ENCODE measurements around the gene MBD2.

DNA sequence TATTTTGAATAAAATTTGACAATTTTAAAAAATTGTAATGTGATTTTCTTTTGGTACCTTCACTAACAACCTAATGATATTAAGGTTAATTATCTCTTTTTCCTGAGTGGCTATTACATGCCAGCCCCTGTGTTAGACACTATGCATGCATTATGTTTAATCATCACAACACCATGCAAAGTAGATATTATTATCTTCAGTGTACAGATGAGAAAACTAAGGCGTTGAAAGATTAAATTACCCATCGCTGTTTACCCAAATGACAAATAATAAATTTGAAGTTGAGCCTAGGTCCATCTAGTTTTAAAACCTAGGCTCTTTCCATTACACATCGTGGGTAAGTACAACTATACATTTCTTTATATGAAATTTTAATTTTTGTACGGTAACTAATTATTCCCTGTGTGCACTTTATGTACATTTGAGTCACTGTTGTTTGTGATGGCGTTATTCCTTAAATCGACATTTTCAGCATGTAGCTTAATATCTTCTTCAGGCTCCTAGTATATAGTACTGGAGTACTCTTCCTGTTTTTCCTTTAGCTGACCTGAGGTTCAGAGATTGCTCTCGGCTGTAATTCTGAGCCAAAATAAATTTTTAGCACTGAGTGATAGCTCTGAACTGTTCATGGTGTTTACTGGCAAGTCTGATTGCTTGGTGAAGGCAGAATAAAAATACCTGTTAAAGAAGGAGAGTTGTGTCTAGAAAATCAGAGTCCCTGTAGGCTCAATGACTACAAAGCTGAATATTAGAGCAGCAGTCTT lies 13.9 kb upstream of the MBD2 start:
- TF ChIP-seq, protein P1, sequence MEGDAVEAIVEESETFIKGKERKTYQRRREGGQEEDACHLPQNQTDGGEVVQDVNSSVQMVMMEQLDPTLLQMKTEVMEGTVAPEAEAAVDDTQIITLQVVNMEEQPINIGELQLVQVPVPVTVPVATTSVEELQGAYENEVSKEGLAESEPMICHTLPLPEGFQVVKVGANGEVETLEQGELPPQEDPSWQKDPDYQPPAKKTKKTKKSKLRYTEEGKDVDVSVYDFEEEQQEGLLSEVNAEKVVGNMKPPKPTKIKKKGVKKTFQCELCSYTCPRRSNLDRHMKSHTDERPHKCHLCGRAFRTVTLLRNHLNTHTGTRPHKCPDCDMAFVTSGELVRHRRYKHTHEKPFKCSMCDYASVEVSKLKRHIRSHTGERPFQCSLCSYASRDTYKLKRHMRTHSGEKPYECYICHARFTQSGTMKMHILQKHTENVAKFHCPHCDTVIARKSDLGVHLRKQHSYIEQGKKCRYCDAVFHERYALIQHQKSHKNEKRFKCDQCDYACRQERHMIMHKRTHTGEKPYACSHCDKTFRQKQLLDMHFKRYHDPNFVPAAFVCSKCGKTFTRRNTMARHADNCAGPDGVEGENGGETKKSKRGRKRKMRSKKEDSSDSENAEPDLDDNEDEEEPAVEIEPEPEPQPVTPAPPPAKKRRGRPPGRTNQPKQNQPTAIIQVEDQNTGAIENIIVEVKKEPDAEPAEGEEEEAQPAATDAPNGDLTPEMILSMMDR (conservative IDR thresholded peaks at IDR 0.05 in 1 of 2, IDR thresholded peaks at IDR 0.05 in 1 of 2; ENCODE audit: extremely low read depth in 1 of 2, insufficient read depth in 1 of 2, low read depth in 1 of 2, low read length in 2 of 2) = no peak
- TF ChIP-seq EZH2 (IDR thresholded peaks at IDR 0.05; ENCODE audit: borderline replicate concordance, low read length) = no peak
